Activated CD8-positive, alpha-beta memory T cell treated with anti-CD3 and anti-CD28 coated beads, Interleukin-2, amount 10 ng/mL, durations not matched to agents 7 days and 5 days (primary cell): ENCODE data around the gene SLC5A8. TPM values are rescaled to one million over a fixed set of nuclear protein-coding genes. Genes with fewer than 3 reads are reported as not detected.

Source experiments
- ATAC-seq: fragments of 150-1000 bp; cut with Tn5 transposase; one replicate; pipeline ENCODE4 v1.10.0; 2021; ENCODE audit warnings: moderate library complexity
- CTCF ChIA-PET: fragments of 350-600 bp; sonication (Branson Sonifier 250); formaldehyde crosslinking; loops from one replicate; lab custom pipeline; 2021; ENCODE audit warnings: antibody characterized with exemption; lab: Charles Lee
- DNase-seq: peaks from one replicate; pipeline ENCODE4 v3.0.0-alpha.2; 2020
- H3K27ac Mint-ChIP-seq: one replicate; pipeline ENCODE4 v1.8.0; 2021; ENCODE audit warnings: mild to moderate bottlenecking, mixed read lengths
- H3K27me3 Mint-ChIP-seq: one replicate; pipeline ENCODE4 v1.8.0; 2021; ENCODE audit warnings: mixed read lengths
- H3K36me3 Mint-ChIP-seq: one replicate; pipeline ENCODE4 v1.8.0; 2021; ENCODE audit warnings: mild to moderate bottlenecking, mixed read lengths
- H3K4me1 Mint-ChIP-seq: one replicate; pipeline ENCODE4 v1.8.0; 2021; ENCODE audit warnings: mixed read lengths
- H3K4me3 Mint-ChIP-seq: one replicate; pipeline ENCODE4 v1.8.0; 2021; ENCODE audit warnings: mild to moderate bottlenecking, moderate library complexity, mixed read lengths
- H3K9me3 Mint-ChIP-seq: one replicate; pipeline ENCODE4 v1.8.0; 2022; ENCODE audit warnings: low read depth, mixed read lengths
- total RNA-seq, 2 experiments: library from RNA; stranded (reverse); gene quantifications; one replicate each; pipeline ENCODE4 v1.2.3, GENCODE V29; 2021

Gene SLC5A8
- not detected for total RNA-seq

GRCh38 chr12:101209319-101210302 is at the start of gene SLC5A8:
TSS of gene SLC5A8 (minus strand) at chr12:101210238. CDS start at chr12:101209848, 390 bp downstream.
- peaks cover 27% of the 10 kb centered on the region for H3K27me3 Mint-ChIP-seq
- no peaks in the 10 kb centered on the region for H3K4me1 Mint-ChIP-seq
- no peaks in the 10 kb centered on the region for H3K9me3 Mint-ChIP-seq
- CTCF ChIA-PET, result no interaction called here
- no peak for DNase-seq
- H3K36me3 Mint-ChIP-seq, result no peaks in the 10 kb centered on the region
- ATAC-seq, result no peak
- H3K4me3 Mint-ChIP-seq, result no peak within 1 kb of the TSS
- H3K27ac Mint-ChIP-seq, result no peak within 1 kb of the TSS

- peaks cover 3% of the 10 kb centered on the region for H3K27me3 Mint-ChIP-seq
These were observed 47.3 kb upstream of the SLC5A8 start for GRCh38 chr12:101257357-101257756.

GRCh38 chr12:101256266-101256665 is 46.2 kb upstream of the SLC5A8 start:
- no peak overlapping the region for H3K4me3 Mint-ChIP-seq

More at GRCh38 chr12:101257357-101257756, 47.3 kb upstream of the SLC5A8 start:
- DNase-seq, result no peak
- Mint-ChIP-seq H3K36me3 (no peaks in the 10 kb centered on the region), H3K27ac (no peak overlapping the region), H3K4me1 (no peaks in the 10 kb centered on the region), H3K9me3 (no peaks in the 10 kb centered on the region), H3K4me3 (no peak overlapping the region)
- CTCF ChIA-PET, result no interaction called here
- no peak for ATAC-seq

GRCh38 chr12:101243616-101244015 is 33.6 kb upstream of the SLC5A8 start:
- ATAC-seq (no peak), DNase-seq (no peak)
- Mint-ChIP-seq H3K27me3 (no peaks in the 10 kb centered on the region), H3K27ac (no peak overlapping the region), H3K9me3 (no peaks in the 10 kb centered on the region), H3K36me3 (no peaks in the 10 kb centered on the region), H3K4me3 (no peak overlapping the region), H3K4me1 (no peaks in the 10 kb centered on the region)
- CTCF ChIA-PET, result no interaction called here

More at GRCh38 chr12:101256266-101256665, 46.2 kb upstream of the SLC5A8 start:
- H3K9me3 Mint-ChIP-seq, result no peaks in the 10 kb centered on the region
- H3K27me3 Mint-ChIP-seq, result peaks cover 3% of the 10 kb centered on the region
- CTCF ChIA-PET, result no interaction called here
- DNase-seq (no peak), ATAC-seq (no peak)
- no peaks in the 10 kb centered on the region for H3K4me1 Mint-ChIP-seq
- H3K27ac Mint-ChIP-seq, result no peak overlapping the region
- H3K36me3 Mint-ChIP-seq, result no peaks in the 10 kb centered on the region

- Mint-ChIP-seq H3K4me3 (no peak overlapping the region), H3K4me1 (no peaks in the 10 kb centered on the region), H3K27me3 (no peaks in the 10 kb centered on the region), H3K27ac (no peak overlapping the region), H3K9me3 (no peaks in the 10 kb centered on the region), H3K36me3 (no peaks in the 10 kb centered on the region)
- CTCF ChIA-PET, result no interaction called here
- no peak for DNase-seq
- ATAC-seq, result no peak
These were observed 33.0 kb upstream of the SLC5A8 start for GRCh38 chr12:101243074-101243473.

GRCh38 chr12:101238800-101239329 is 28.8 kb upstream of the SLC5A8 start:
- no peaks in the 10 kb centered on the region for H3K9me3 Mint-ChIP-seq
- DNase-seq, result no peak
- H3K4me1 Mint-ChIP-seq, result no peaks in the 10 kb centered on the region
- CTCF ChIA-PET, result no interaction called here
- ATAC-seq, result no peak
- H3K36me3 Mint-ChIP-seq, result no peaks in the 10 kb centered on the region
- H3K27ac Mint-ChIP-seq, result no peak overlapping the region
- no peak overlapping the region for H3K4me3 Mint-ChIP-seq
- peaks cover 3% of the 10 kb centered on the region for H3K27me3 Mint-ChIP-seq

GRCh38 chr12:101238306-101238705 is 28.3 kb upstream of the SLC5A8 start:
- ATAC-seq (no peak), DNase-seq (no peak)
- Mint-ChIP-seq H3K27ac (no peak overlapping the region), H3K4me1 (no peaks in the 10 kb centered on the region), H3K4me3 (no peak overlapping the region), H3K36me3 (no peaks in the 10 kb centered on the region), H3K27me3 (peaks cover 3% of the 10 kb centered on the region), H3K9me3 (no peaks in the 10 kb centered on the region)
- CTCF ChIA-PET, result no interaction called here

- CTCF ChIA-PET, result no interaction called here
- no peaks in the 10 kb centered on the region for H3K36me3 Mint-ChIP-seq
- no peak overlapping the region for H3K4me3 Mint-ChIP-seq
- H3K27me3 Mint-ChIP-seq, result peaks cover 3% of the 10 kb centered on the region
- no peaks in the 10 kb centered on the region for H3K9me3 Mint-ChIP-seq
- ATAC-seq (no peak), DNase-seq (no peak)
- H3K27ac Mint-ChIP-seq, result no peak overlapping the region
- no peaks in the 10 kb centered on the region for H3K4me1 Mint-ChIP-seq
These were observed 25.6 kb upstream of the SLC5A8 start for GRCh38 chr12:101235686-101236085.

GRCh38 chr12:101231636-101232035 is 21.6 kb upstream of the SLC5A8 start:
- Mint-ChIP-seq H3K4me1 (no peaks in the 10 kb centered on the region), H3K4me3 (no peak overlapping the region)

GRCh38 chr12:101230547-101230946 is 20.5 kb upstream of the SLC5A8 start:
- H3K27me3 Mint-ChIP-seq, result no peaks in the 10 kb centered on the region
- DNase-seq (no peak), ATAC-seq (no peak)
- no peaks in the 10 kb centered on the region for H3K4me1 Mint-ChIP-seq
- H3K36me3 Mint-ChIP-seq, result no peaks in the 10 kb centered on the region
- no peak overlapping the region for H3K27ac Mint-ChIP-seq
- CTCF ChIA-PET, result no interaction called here
- H3K4me3 Mint-ChIP-seq, result no peak overlapping the region
- H3K9me3 Mint-ChIP-seq, result no peaks in the 10 kb centered on the region

More at GRCh38 chr12:101231636-101232035, 21.6 kb upstream of the SLC5A8 start:
- DNase-seq, result no peak
- H3K27ac Mint-ChIP-seq, result no peak overlapping the region
- CTCF ChIA-PET, result no interaction called here
- H3K36me3 Mint-ChIP-seq, result no peaks in the 10 kb centered on the region
- peaks cover 3% of the 10 kb centered on the region for H3K27me3 Mint-ChIP-seq
- ATAC-seq, result no peak
- no peaks in the 10 kb centered on the region for H3K9me3 Mint-ChIP-seq

- peaks cover under 1% of the 10 kb centered on the region for H3K27me3 Mint-ChIP-seq
- H3K4me1 Mint-ChIP-seq, result no peaks in the 10 kb centered on the region
- H3K4me3 Mint-ChIP-seq, result no peak overlapping the region
- no peak for ATAC-seq
- no peaks in the 10 kb centered on the region for H3K9me3 Mint-ChIP-seq
- CTCF ChIA-PET, result no interaction called here
- no peak overlapping the region for H3K27ac Mint-ChIP-seq
- no peaks in the 10 kb centered on the region for H3K36me3 Mint-ChIP-seq
- no peak for DNase-seq
These were observed 19.8 kb upstream of the SLC5A8 start for GRCh38 chr12:101229841-101230241.

GRCh38 chr12:101221301-101221700 is 11.3 kb upstream of the SLC5A8 start:
- H3K36me3 Mint-ChIP-seq, result no peaks in the 10 kb centered on the region
- H3K4me3 Mint-ChIP-seq, result no peak overlapping the region
- ATAC-seq, result no peak

GRCh38 chr12:101216810-101217209 is 6.8 kb upstream of the SLC5A8 start:
- ATAC-seq (no peak), DNase-seq (no peak)
- H3K27me3 Mint-ChIP-seq, result peaks cover 2% of the 10 kb centered on the region
- CTCF ChIA-PET, result no interaction called here
- no peak overlapping the region for H3K27ac Mint-ChIP-seq
- H3K9me3 Mint-ChIP-seq, result peaks cover 3% of the 10 kb centered on the region
- no peaks in the 10 kb centered on the region for H3K4me1 Mint-ChIP-seq
- H3K4me3 Mint-ChIP-seq, result no peak overlapping the region
- H3K36me3 Mint-ChIP-seq, result no peaks in the 10 kb centered on the region

More at GRCh38 chr12:101221301-101221700, 11.3 kb upstream of the SLC5A8 start:
- Mint-ChIP-seq H3K27me3 (peaks cover 10% of the 10 kb centered on the region), H3K9me3 (no peaks in the 10 kb centered on the region), H3K4me1 (no peaks in the 10 kb centered on the region), H3K27ac (no peak overlapping the region)
- DNase-seq, result no peak
- CTCF ChIA-PET, result no interaction called here
